GM12864 (cell line): ENCODE results near the gene TRAF4.

Experiments used
- DNase-seq: peaks from one replicate; pipeline ENCODE4 v3.0.0-alpha.2; 2011; ENCODE audit warnings: low read depth
- H3K4me3 ChIP-seq: 2 replicates; pipeline ENCODE4 v1.5.1; 2011; ENCODE audit warnings: mild to moderate bottlenecking, low read depth, low read length, control low read depth
- CTCF ChIP-seq: IDR thresholded peaks from 2 replicates; pipeline ENCODE4 v1.5.1; 2011; ENCODE audit warnings: low read depth, mild to moderate bottlenecking, moderate library complexity, low read length, control low read depth, inconsistent platforms; ENCODE audit errors: missing control alignments

Gene TRAF4

GRCh38 chr17:28737316-28737715 is 6.5 kb upstream of the TRAF4 start:
- DNase-seq: no peak
- H3K4me3 ChIP-seq: peak overlapping the region; percentile 50; the same call in 1 of the 2 replicates
- no peak for TF ChIP-seq CTCF

- H3K4me3 ChIP-seq: peak overlapping the region; percentile 50
- DNase-seq: peak; percentile 89
- TF ChIP-seq CTCF: no peak
Measured at GRCh38 chr17:28737770-28738679, 5.8 kb upstream of the TRAF4 start.

GRCh38 chr17:28738680-28739384 is 5.0 kb upstream of the TRAF4 start:
- peak overlapping the region; percentile 50 for H3K4me3 ChIP-seq
- DNase-seq: peak; percentile 77
- TF ChIP-seq CTCF: no peak

GRCh38 chr17:28740406-28741357 is 3.1 kb upstream of the TRAF4 start:
- no peak overlapping the region for H3K4me3 ChIP-seq
- no peak for TF ChIP-seq CTCF
- no peak for DNase-seq

- H3K4me3 ChIP-seq: peak overlapping the region; percentile 1
- no peak for TF ChIP-seq CTCF
- peak; percentile 64 for DNase-seq
Measured at GRCh38 chr17:28741358-28742349, 2.2 kb upstream of the TRAF4 start.
